Nucleus accumbens (tissue), 56 donors: Measurements from ENCODE around the gene BMP8A.
"Not testable (repeated sequence)": the region's sequence is repeated elsewhere in the genome, so short reads cannot be mapped to it uniquely, and the experiment has no call there.

Experiments used
- DNase-seq, 56 donors: peaks; one replicate each; lab custom pipeline; 2025; lab: John Stamatoyannopoulos, UW

BMP8A gene, protein sequence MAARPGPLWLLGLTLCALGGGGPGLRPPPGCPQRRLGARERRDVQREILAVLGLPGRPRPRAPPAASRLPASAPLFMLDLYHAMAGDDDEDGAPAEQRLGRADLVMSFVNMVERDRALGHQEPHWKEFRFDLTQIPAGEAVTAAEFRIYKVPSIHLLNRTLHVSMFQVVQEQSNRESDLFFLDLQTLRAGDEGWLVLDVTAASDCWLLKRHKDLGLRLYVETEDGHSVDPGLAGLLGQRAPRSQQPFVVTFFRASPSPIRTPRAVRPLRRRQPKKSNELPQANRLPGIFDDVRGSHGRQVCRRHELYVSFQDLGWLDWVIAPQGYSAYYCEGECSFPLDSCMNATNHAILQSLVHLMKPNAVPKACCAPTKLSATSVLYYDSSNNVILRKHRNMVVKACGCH

DNA sequence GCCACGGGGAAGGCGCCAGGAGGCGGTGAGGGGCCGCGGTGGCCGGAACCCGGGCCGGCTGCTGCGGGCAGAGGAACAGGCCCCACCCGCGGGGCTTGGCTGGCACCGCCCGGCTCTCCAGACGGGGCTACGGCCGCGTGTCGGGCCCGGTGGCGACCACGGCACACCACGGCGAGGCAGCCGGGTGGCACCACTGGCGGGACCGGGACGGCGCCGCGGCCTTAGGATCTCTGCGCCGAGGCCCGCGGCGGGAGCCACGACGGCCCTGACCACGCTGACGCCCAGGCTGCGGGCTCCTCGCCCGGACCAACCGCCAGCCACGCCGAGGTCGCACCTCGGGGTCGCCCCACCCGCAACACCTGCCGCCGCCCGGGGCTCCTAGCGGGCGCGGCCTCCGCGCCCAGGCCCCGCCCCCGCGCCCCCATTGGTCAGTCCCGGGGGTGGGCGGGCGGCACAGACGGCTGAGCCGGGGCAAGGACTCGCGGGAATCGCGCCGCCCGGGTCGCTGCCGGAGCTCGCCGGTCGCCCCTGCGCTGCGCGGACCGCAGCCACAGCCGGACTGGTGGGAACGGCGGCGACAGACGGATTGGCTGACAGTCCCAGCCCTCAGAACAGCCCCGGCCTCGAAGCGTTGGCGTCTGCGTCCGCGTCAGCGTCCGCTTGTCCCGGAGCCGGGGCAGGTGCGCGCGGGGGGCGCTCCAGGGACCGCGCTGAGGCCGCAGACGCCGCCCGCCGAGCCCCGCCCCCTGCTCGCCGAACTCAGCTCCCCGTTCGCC lies at the start of gene BMP8A:
Gene BMP8A (plus strand): TSS at position 491 of the 776 bp plus-strand sequence. CDS start 356 bp downstream, outside the sequence.
- peak in 6 of 56 donors; percentile 15 to 46 (median 28) for DNase-seq

DNA sequence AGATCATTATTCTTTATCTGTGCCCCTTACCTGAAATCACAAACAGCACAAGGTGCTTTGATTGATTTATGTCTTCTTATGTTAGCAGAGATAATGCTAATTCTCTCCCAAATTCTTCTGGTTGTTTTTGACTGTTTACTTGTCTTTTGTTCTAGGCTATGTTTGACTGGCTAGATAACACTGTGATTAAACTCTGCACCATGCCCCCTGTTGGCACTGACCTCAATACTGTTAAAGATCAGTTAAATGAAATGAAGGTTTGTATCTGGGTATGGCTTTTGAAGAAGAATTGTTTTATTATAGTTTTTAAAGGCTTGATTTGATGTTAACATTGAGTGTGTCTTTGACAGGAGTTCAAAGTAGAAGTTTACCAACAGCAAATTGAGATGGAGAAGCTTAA lies 49.6 kb upstream of the BMP8A start:
- DNase-seq, result no peak

DNA sequence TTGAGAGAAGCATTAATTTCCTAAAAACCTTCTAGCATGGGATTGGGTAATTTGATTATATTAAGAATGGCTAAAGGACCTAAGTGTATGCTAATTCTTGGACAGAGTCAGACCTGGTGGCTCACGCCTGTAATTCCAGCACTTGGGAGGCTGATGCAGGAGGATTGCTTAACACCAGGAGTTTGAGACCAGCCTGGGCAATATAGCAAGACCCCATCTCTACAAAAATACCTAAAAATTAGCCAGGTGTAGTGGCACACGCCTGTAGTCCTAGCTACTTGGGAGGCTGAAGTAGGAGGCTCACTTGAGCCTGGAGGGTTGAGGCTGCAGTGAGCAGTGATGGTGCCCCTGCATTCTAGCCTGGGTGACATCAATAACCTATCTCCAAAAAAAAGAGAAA lies 45.9 kb upstream of the BMP8A start:
- DNase-seq, result no peak

DNA sequence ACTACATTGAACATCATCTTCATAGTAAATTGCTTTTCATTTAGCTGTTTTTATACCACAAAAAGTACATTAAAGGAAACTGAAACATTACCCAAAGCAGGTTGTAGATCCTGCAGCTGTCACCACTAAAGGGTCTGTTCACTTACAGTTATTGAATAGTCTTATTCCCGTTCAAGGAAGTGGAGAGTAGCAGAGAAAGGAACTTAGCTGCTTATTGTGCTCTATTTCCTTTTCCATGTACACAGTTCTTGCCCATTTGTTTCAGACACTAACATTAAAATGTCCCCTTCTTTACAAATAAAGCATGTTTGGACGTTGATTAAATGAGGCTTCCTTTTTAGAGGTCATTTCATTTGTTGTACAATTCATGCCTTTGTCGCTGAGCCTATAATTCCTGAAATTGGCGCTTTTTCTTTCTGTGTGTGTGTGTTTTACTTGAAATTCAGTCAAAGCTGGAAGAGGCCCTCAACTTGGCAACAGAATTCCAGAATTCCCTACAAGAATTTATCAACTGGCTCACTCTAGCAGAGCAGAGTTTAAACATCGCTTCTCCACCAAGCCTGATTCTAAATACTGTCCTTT lies 44.4 kb upstream of the BMP8A start:
- DNase-seq, result no peak

DNA sequence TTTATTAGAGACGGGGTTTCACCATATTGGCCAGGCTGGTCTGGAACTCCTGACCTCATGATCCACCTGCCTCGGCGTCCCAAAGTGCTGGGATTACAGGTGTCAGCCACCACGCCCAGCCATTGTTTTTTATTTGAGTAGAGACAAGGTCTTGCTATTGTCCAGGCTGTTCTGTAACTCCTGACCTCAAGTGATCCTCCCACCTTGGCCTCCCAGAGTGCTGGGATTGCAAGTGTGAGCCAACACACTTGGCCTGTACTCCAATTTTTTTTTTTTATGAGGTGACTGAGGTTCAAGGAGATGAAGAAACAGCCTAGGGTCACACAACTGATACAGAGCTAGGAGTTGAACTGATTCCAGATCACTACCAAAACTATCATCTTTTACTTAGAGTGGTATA lies 41.4 kb upstream of the BMP8A start:
- DNase-seq, result not testable (repeated sequence)

DNA sequence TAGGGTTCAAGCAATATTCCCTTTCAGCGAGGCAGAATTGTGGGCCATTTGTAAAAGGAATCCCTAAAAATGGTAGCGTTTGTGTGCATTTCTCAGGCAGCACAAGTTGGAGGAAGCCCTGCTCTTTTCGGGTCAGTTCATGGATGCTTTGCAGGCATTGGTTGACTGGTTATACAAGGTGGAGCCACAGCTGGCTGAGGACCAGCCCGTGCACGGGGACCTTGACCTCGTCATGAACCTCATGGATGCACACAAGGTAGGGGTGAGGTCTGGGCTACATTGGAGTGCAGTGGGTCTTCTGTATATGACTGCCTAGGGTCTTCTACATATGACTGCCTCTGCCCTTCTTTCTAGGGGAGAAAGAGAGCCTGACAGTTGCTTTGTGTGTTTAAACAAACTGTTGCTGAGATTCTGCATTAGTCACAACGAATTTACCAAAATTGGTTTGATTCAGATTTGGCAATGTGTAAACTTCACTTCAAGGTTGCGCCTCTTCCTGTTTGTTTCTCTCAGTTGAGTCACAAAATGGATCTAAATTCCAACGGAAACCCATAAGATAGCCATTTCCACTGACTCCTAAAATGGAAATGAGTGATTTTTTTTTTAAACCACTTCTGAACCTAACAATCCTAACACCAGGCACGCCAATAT lies 40.4 kb upstream of the BMP8A start:
- DNase-seq, result no peak

DNA sequence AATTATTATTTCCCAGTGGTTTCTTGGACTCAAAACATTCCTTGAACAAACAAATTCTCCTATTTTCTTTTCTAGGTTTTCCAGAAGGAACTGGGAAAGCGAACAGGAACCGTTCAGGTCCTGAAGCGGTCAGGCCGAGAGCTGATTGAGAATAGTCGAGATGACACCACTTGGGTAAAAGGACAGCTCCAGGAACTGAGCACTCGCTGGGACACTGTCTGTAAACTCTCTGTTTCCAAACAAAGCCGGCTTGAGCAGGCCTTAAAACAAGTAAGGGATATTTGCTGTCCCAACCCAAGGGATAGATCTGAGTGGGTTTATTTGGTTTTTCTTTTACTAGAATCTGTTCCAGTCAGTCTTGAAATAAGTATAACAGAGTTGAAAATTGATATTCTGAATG lies 39.4 kb upstream of the BMP8A start:
- DNase-seq, result peak in 2 of 56 donors; percentile 6 to 10

DNA sequence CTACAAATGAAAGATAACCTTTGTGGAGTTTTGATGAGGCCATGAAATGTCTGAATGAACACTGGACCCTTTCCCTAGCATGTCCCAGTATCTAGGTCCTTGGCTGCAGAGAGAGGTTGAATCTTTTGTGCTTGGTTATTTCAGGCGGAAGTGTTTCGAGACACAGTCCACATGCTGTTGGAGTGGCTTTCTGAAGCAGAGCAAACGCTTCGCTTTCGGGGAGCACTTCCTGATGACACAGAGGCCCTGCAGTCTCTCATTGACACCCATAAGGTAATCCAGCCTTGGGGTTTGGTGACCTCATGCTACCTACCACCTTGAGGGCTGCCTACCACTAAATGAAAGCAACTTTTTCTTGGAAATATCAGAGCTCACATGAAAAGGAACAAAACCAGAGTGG lies 38.9 kb upstream of the BMP8A start:
- DNase-seq, result no peak

DNA sequence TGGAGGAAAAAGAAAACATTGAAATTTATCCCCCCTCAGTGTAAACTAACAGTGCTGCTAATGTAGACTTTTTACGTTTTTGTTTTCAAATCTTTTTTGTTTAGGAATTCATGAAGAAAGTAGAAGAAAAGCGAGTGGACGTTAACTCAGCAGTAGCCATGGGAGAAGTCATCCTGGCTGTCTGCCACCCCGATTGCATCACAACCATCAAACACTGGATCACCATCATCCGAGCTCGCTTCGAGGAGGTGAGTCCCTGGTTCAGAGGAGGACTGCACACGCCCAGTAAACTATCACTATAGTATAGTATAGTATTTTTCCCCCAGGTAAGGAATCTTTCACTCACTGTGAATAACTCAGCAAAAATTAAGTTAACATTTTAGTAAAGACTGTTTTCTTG lies 37.8 kb upstream of the BMP8A start:
- peak in 4 of 56 donors; percentile 10 to 36 (median 27) for DNase-seq

DNA sequence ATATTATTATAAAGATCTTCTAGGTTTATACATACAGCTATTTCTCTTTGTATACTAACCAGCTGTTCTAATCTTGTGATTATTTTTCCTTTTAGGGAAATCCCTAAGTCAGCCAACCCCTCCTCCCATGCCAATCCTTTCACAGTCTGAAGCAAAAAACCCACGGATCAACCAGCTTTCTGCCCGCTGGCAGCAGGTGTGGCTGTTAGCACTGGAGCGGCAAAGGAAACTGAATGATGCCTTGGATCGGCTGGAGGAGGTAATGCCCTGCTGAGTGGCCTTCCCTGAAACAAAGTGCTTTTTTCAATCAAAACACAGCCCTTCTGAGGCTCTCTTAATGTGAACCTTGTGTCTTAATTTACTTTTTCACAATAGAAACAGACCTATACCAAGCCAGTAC lies 32.4 kb upstream of the BMP8A start:
- DNase-seq, result peak in 7 of 56 donors; percentile 4 to 27 (median 11)

DNA sequence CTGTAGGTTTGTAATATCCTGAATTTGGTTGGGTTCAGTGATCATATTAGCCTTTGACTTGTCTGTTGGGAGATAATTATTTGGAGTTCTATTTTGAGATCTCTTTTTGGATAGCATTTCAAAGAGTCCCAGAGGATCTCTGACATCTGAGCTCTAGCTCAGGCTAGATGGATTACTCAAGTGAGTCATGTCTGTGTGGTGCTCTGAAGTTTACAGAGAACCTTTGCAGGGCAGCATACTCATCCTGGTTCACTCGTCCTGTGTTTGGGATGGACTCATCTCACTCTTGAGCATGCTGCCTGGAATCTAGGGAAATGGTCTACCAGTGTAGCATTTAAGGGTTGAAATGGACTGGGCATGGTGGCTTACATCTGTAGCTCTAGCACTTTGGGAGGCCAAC lies 29.4 kb upstream of the BMP8A start:
- DNase-seq, result no peak

DNA sequence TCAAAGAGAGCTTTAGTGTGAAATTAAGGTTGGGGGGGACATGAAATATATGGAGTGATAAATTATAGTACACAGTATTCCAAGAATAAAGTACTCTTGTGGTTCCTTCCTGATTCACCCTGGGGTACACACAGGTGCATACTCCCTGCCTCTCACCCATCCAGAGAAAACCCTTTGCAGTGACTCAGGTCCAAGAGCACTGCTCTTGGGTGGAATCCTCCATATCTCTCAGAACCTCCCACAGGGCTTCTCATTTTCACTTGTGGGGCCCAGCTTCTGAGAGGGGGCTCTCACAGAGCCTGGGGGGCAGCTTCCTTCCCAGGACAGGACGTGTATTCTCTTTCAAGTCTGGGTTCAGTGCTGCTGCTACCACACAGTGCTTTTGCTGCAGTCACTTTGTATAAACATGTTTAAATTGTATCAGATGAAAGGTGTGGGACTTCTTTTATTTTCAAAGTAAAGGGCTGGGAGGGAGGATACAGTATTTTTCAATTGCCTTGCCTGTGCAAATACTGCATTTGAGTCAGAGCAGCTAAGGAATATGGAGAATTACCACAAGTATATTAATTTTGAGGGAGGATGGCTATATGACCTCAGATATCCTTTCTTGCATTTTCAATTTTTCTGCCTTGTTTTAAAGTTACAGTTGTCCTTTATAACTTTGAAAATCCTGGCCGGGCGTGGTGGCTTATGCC lies 24.9 kb upstream of the BMP8A start:
- DNase-seq, result no peak

DNA sequence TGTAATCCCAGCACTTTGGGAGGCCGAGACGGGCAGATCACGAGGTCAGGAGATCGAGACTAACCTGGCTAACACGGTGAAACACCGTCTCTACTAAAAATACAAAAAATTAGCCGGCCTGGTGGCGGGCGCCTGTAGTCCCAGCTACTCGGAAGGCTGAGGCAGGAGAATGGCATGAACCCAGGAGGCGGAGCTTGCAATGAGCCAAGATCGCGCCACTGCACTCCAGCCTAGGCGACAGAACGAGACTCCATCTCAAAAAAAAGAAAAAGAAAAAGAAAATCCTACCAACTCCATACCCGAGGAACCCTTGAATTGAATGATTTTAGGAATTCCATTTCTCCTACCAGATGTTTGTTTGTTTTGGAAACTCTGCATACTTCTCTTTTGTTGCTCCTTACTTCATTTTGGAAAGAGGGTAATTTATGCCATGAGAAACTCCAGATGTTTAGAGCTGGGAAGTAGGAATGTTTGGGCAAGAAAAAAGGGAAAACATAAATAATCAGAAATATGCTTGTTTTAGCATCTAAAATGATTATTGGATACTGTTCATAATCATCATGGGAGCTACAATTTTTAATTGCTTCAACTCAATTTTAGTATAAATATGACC lies 24.2 kb upstream of the BMP8A start:
- DNase-seq, result not testable (repeated sequence)

DNA sequence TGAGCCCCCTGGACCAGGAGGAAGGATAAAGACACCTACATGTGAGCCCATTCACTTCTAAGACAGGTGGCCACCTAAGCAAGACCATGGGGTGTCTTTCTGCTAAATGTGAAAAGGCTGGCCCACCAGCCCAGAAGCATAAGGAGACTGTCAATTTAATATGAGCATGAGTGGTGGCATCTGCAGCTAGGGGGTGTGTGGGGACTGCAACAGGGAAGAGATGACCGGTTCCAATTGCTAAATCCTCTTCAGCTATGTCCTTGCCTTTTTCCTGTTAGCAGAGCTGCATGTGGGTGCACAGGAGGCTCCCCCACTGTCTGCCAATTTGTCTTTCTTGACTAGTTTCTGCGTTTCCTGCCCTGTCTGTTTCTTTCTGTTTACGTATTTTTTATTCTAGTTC lies 22.3 kb upstream of the BMP8A start:
- DNase-seq, result no peak

DNA sequence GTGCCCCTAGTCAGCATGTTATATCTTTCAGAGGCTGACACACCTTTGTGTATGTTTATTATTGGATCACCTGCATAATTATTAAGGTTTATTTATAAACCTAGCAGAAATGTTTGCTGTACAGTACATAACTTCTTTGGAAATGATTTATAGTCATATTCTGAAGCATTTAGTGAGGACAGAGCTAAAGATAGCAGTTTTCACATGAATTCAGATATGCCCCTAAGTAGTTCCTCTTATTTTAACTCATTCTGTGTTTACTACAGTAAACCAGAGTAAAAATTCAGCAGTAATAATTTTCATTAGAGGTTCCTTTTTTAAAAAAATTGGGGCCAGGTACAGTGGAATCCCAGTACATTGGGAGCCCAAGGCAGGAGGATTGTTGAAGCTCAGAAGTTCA lies 21.4 kb upstream of the BMP8A start:
- no peak for DNase-seq

DNA sequence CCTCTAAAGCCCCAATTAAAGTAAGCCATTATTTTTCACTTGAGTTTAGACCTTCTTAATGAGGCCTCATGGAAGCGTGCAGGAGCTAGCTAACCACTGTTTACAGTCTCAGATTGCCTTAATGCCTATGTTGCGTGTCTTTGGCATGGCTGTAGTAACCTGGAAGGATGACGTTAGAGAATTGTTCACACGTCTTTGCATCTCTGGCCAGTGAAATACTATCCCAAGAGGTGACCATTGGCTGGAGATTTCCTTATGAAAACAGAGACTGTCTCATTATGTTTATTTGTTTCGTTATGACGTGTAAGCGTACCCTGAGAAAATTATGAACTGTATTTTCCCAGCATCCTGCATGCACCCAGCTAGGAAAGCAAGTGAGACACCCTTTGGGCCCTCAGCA lies 18.6 kb upstream of the BMP8A start:
- DNase-seq, result no peak

DNA sequence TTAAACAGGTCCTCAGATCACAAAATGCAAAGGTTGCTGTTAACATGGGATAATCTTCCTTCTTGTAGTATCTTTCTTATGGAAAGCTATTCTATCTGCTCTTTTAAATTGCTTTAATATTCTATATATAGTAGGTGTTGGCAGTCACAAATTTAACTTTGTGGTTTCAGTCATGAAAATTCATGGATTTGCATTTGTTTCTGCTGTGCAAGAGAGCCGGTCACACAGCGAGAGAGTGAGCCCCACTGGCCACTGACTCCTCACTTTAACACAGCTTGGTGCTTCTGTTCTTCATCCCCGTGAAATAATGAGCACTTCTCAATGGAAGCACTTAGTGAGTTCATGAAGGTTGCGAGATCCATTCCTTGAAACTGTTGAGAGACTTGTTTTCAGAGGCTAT lies 18.1 kb upstream of the BMP8A start:
- no peak for DNase-seq

DNA sequence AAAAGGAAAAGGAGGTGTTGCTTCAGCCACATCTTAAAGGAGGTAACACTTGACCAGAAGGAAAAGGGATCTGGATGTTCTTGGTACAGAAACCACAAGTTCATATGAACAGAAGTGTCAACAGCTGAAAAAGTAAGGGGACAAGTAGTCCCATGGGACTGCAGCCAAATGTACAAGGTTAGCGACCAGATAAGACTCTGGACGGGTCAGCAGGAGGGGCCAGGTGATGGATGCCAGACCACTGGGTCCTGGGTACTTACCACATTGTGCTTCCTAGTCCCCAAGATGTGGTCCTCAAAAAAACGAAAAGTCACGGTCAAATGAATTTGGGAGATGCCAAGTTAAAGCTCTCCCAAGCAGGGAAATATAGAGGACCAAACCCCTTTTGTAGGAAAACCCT lies 16.6 kb upstream of the BMP8A start:
- no peak for DNase-seq

DNA sequence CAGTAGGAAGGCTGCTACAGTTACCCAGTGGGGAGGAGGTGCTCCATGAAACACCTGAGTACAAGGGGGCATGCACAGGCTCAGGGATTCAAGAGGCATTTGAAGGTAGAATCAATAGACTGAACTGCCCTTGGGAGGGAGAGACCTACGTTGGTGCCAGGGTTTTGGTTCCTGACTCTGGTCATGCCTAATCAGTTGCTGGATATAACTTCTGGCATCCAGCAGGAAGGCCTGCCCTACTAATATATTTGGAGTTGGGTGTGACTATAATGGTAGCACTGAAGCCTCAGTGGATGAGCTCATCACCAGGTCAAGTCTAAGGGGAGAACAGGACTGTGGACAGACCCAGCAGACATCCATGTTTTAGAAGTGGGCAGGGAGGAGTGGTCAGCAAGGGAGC lies 15.9 kb upstream of the BMP8A start:
- not testable (repeated sequence) for DNase-seq
